ENCODE measurements around the gene VIPR2.

The VIPR2 gene

GRCh38 chr7:159033956-159034355 lies 110.7 kb downstream of the VIPR2 start:
- H3K36me3 ChIP-seq (ENCODE audit: insufficient read depth) = no peaks in the 10 kb centered on the region
- H3K4me1 ChIP-seq (ENCODE audit: low read depth, poor library complexity, severe bottlenecking) = peaks cover 20% of the 10 kb centered on the region
- H3K27ac ChIP-seq = no peak overlapping the region
- H3K4me2 ChIP-seq = no peak overlapping the region
- H3K4me3 ChIP-seq (IDR thresholded peaks at IDR 0.05; ENCODE audit: insufficient read depth, low read depth, low read length) = no peak overlapping the region
- TF ChIP-seq CTCF (conservative IDR thresholded peaks at IDR 0.05; ENCODE audit: low read depth, low read length) = no peak
- no peak overlapping the region for H3K9ac ChIP-seq
- no peaks in the 10 kb centered on the region for H3K79me2 ChIP-seq (ENCODE audit: insufficient read depth, low read depth)
- no peak overlapping the region for H2AFZ ChIP-seq (ENCODE audit: low read depth)
- no peaks in the 10 kb centered on the region for H4K20me1 ChIP-seq (ENCODE audit: insufficient read depth)
- H3K27me3 ChIP-seq (ENCODE audit: insufficient read depth, low read depth) = no peaks in the 10 kb centered on the region

GRCh38 chr7:159033473-159033825 lies 111.2 kb downstream of the VIPR2 start:
- no peak overlapping the region for H3K27ac ChIP-seq
- no peaks in the 10 kb centered on the region for H3K27me3 ChIP-seq (ENCODE audit: insufficient read depth, low read depth)
- H3K79me2 ChIP-seq (ENCODE audit: insufficient read depth, low read depth) = no peaks in the 10 kb centered on the region
- no peaks in the 10 kb centered on the region for H4K20me1 ChIP-seq (ENCODE audit: insufficient read depth)
- H3K9ac ChIP-seq = no peak overlapping the region
- no peaks in the 10 kb centered on the region for H3K36me3 ChIP-seq (ENCODE audit: insufficient read depth)
- no peak overlapping the region for H2AFZ ChIP-seq (ENCODE audit: low read depth)
- no peak for TF ChIP-seq CTCF (conservative IDR thresholded peaks at IDR 0.05; ENCODE audit: low read depth, low read length)
- H3K4me1 ChIP-seq (ENCODE audit: low read depth, poor library complexity, severe bottlenecking) = peaks cover 15% of the 10 kb centered on the region
- H3K4me3 ChIP-seq (IDR thresholded peaks at IDR 0.05; ENCODE audit: insufficient read depth, low read depth, low read length) = no peak overlapping the region
- no peak overlapping the region for H3K4me2 ChIP-seq

GRCh38 chr7:159032753-159033472 lies 111.8 kb downstream of the VIPR2 start:
- TF ChIP-seq CTCF (conservative IDR thresholded peaks at IDR 0.05; ENCODE audit: low read depth, low read length) = no peak
- H3K27me3 ChIP-seq (ENCODE audit: insufficient read depth, low read depth) = no peaks in the 10 kb centered on the region
- H3K4me1 ChIP-seq (ENCODE audit: low read depth, poor library complexity, severe bottlenecking) = peaks cover 9% of the 10 kb centered on the region

GRCh38 chr7:159032322-159032721 lies 112.3 kb downstream of the VIPR2 start:
- H3K36me3 ChIP-seq (ENCODE audit: insufficient read depth) = no peaks in the 10 kb centered on the region
- no peaks in the 10 kb centered on the region for H3K27me3 ChIP-seq (ENCODE audit: insufficient read depth, low read depth)
- H3K9ac ChIP-seq = no peak overlapping the region
- no peak overlapping the region for H3K4me2 ChIP-seq
- peaks cover 3% of the 10 kb centered on the region for H3K4me1 ChIP-seq (ENCODE audit: low read depth, poor library complexity, severe bottlenecking)
- no peak overlapping the region for H2AFZ ChIP-seq (ENCODE audit: low read depth)
- no peak overlapping the region for H3K27ac ChIP-seq
- H3K4me3 ChIP-seq (IDR thresholded peaks at IDR 0.05; ENCODE audit: insufficient read depth, low read depth, low read length) = no peak overlapping the region
- H4K20me1 ChIP-seq (ENCODE audit: insufficient read depth) = no peaks in the 10 kb centered on the region
- TF ChIP-seq CTCF (conservative IDR thresholded peaks at IDR 0.05; ENCODE audit: low read depth, low read length) = no peak
- no peaks in the 10 kb centered on the region for H3K79me2 ChIP-seq (ENCODE audit: insufficient read depth, low read depth)

More at GRCh38 chr7:159032753-159033472, 111.8 kb downstream of the VIPR2 start:
- Histone ChIP-seq H3K4me3 (IDR thresholded peaks at IDR 0.05; ENCODE audit: insufficient read depth, low read depth, low read length) (no peak overlapping the region), H3K4me2 (no peak overlapping the region), H4K20me1 (ENCODE audit: insufficient read depth) (no peaks in the 10 kb centered on the region), H3K9ac (no peak overlapping the region), H3K27ac (no peak overlapping the region), H2AFZ (ENCODE audit: low read depth) (no peak overlapping the region), H3K36me3 (ENCODE audit: insufficient read depth) (no peaks in the 10 kb centered on the region), H3K79me2 (ENCODE audit: insufficient read depth, low read depth) (no peaks in the 10 kb centered on the region)

Measured in KMS-11 (cell line).